GM12878 (cell line): ENCODE data around the gene HGS. TPM values are rescaled to one million over a fixed set of nuclear protein-coding genes. Genes with fewer than 3 reads are reported as not detected.

Experiments
- CBX5 ChIP-seq: sonication (generic); IDR thresholded peaks from 2 replicates; pipeline ENCODE4 v1.6.1; 2016; ENCODE audit warnings: low read depth, moderate library complexity, mild to moderate bottlenecking, inconsistent platforms
- CHD1 ChIP-seq: IDR thresholded peaks from 2 replicates; pipeline ENCODE4 v1.6.1; 2012; ENCODE audit warnings: low read depth, low read length, improper control_type of control experiment
- JUNB ChIP-seq: IDR thresholded peaks from 2 replicates; pipeline ENCODE4 v1.6.1; 2016; ENCODE audit warnings: antibody characterized with exemption, mild to moderate bottlenecking
- MYC ChIP-seq: IDR thresholded peaks from 2 replicates; pipeline ENCODE4 v1.6.1; 2011; ENCODE audit warnings: mild to moderate bottlenecking, low read length, moderate library complexity, inconsistent platforms; ENCODE audit not compliant: insufficient read depth, insufficient replicate concordance, insufficient read length, severe bottlenecking
- NFYA ChIP-seq: IDR thresholded peaks from 2 replicates; pipeline ENCODE4 v1.6.1; 2011; ENCODE audit warnings: low read depth, mild to moderate bottlenecking, low read length, improper control_type of control experiment, borderline replicate concordance
- NFYB ChIP-seq: IDR thresholded peaks from 2 replicates; pipeline ENCODE4 v1.6.1; 2011; ENCODE audit warnings: low read depth, mild to moderate bottlenecking, low read length, improper control_type of control experiment, moderate library complexity; ENCODE audit not compliant: insufficient read depth
- PAX5 ChIP-seq: IDR thresholded peaks from 2 replicates; pipeline ENCODE4 v1.6.1; 2011; ENCODE audit warnings: low read depth, low read length, borderline replicate concordance
- SMC3 ChIP-seq: IDR thresholded peaks from 2 replicates; pipeline ENCODE4 v1.6.1; 2011; ENCODE audit warnings: low read length, improper control_type of control experiment, borderline replicate concordance
- SP1 ChIP-seq: IDR thresholded peaks from one replicate; pipeline ENCODE4 v1.6.1; 2011; ENCODE audit warnings: low read depth, low read length
- TARDBP ChIP-seq: IDR thresholded peaks from 2 replicates; pipeline ENCODE4 v1.6.1; 2016; ENCODE audit warnings: borderline replicate concordance
- ZNF24 ChIP-seq: fragments of 450-650 bp; IDR thresholded peaks from 2 replicates; pipeline ENCODE4 v1.6.1; 2017; ENCODE audit warnings: antibody characterized with exemption, mild to moderate bottlenecking
- polyA plus RNA-seq, 11 experiments: library from polyadenylated mRNA; depleted of rRNA in 4 of 11; unstranded in 6 of 11; stranded (reverse) in 5 of 11; fragments of >200 nt; fragmentation: Nextera tagmentation in 4 of 11; fragmentation: Illumina TruSeq in 1 of 11; extraction: Ambion mirVana in 4 of 11; extraction: Trizol in 1 of 11; gene quantifications; 1 replicate in 1 of 11; 2 replicates in 10 of 11; pipeline versions ENCODE4 v1.2.1 to v1.2.3, GENCODE V29; 2011 to 2016; ENCODE audit warnings: inconsistent platforms in 2 of 11, missing spikeins in 2 of 11, low read depth in 1 of 11
- total RNA-seq, 4 experiments: library from RNA; depleted of rRNA in 3 of 4; stranded (reverse); fragments of >200 nt in 3 of 4; fragmentation: Illumina TruSeq in 1 of 4; extraction: Trizol in 1 of 4; gene quantifications; 2 replicates each; pipeline versions ENCODE4 v1.2.1 to v1.2.3, GENCODE V29; 2013 to 2021
- TF ChIP-seq, protein P1 (sequence below): fragments of 450-650 bp; IDR thresholded peaks from 2 replicates; pipeline ENCODE4 v1.6.1; 2018; ENCODE audit warnings: mild to moderate bottlenecking, low read depth, moderate library complexity; ENCODE audit not compliant: partially characterized antibody
- TF ChIP-seq, protein P2 (sequence below): fragments of 450-650 bp; IDR thresholded peaks from 2 replicates; pipeline ENCODE4 v1.6.1; 2017; ENCODE audit warnings: mild to moderate bottlenecking

The HGS gene
- total and polyA plus RNA-seq, 10 of the 15 experiments (the other 5 are each of a cell fraction or from before 2014, with no cell fraction given): 2.2 to 85.6 (median 55.3) TPM

DNA sequence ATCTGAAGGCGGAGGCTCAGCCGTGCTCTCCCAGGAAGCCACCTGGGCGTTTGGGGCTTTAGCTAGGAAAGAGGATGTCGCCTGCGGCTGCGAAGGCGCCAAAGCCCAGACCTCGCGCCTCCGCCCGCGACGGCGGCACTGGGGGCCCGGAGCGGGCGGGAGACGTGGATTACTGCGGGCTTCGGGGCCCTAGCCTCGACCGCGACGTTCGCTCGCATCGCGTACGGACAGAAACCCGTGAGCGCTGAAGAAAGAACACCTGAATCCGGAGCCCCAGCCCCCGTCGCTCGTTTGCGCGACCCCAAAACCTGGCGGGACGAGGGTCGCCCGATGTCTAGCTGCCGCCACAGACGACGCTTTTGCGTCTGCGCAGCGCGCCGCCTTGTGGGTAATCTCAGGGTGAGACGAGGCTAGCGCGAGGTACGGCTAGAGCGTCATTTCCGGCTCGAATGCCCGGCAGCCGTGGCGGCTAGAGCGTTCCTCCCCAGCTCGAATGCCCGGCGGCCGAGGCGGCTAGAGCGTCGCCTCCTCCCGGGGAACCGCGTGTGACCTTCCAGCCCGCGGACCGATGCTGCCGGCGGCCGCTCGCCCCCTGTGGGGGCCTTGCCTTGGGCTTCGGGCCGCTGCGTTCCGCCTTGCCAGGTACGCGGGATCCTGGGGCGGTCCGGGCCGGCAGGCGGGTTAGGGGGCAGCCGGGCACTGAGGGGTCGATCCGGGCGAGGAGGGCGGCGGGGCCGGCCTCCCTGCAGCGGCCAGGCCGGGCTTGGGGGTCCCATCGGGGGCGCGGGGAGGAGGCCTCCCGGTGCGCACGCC lies 19.3 kb downstream of the HGS start, which contains the start of gene MRPL12 (continued):
- TF ChIP-seq, protein P1, sequence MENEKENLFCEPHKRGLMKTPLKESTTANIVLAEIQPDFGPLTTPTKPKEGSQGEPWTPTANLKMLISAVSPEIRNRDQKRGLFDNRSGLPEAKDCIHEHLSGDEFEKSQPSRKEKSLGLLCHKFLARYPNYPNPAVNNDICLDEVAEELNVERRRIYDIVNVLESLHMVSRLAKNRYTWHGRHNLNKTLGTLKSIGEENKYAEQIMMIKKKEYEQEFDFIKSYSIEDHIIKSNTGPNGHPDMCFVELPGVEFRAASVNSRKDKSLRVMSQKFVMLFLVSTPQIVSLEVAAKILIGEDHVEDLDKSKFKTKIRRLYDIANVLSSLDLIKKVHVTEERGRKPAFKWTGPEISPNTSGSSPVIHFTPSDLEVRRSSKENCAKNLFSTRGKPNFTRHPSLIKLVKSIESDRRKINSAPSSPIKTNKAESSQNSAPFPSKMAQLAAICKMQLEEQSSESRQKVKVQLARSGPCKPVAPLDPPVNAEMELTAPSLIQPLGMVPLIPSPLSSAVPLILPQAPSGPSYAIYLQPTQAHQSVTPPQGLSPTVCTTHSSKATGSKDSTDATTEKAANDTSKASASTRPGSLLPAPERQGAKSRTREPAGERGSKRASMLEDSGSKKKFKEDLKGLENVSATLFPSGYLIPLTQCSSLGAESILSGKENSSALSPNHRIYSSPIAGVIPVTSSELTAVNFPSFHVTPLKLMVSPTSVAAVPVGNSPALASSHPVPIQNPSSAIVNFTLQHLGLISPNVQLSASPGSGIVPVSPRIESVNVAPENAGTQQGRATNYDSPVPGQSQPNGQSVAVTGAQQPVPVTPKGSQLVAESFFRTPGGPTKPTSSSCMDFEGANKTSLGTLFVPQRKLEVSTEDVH: no peak
- TF ChIP-seq PAX5 (peak; percentile 74; the same call in 1 of the 2 replicates), SMC3 (no peak), SP1 (peak; percentile 63), TARDBP (peak; percentile 32; the same call in 1 of the 2 replicates), MYC (peak; percentile 96), JUNB (no peak), CBX5 (no peak), NFYA (no peak), CHD1 (no peak), NFYB (no peak), ZNF24 (peak; percentile 72; the same call in 1 of the 2 replicates)
- TF ChIP-seq, protein P2, sequence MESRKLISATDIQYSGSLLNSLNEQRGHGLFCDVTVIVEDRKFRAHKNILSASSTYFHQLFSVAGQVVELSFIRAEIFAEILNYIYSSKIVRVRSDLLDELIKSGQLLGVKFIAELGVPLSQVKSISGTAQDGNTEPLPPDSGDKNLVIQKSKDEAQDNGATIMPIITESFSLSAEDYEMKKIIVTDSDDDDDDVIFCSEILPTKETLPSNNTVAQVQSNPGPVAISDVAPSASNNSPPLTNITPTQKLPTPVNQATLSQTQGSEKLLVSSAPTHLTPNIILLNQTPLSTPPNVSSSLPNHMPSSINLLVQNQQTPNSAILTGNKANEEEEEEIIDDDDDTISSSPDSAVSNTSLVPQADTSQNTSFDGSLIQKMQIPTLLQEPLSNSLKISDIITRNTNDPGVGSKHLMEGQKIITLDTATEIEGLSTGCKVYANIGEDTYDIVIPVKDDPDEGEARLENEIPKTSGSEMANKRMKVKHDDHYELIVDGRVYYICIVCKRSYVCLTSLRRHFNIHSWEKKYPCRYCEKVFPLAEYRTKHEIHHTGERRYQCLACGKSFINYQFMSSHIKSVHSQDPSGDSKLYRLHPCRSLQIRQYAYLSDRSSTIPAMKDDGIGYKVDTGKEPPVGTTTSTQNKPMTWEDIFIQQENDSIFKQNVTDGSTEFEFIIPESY: no peak
- TF ChIP-seq, all 136 proteins: peak for 55
